Bronchial epithelial cell (primary cell): ENCODE results near the gene CALHM2. TPM values are rescaled to one million over a fixed set of nuclear protein-coding genes. Genes with fewer than 3 reads are reported as not detected.
"Not testable (repeated sequence)": the region's sequence is repeated elsewhere in the genome, so short reads cannot be mapped to it uniquely, and the experiment has no call there.

Experiments used
- DNase-seq: peaks from one replicate; pipeline ENCODE4 v3.0.0-alpha.2; 2010; ENCODE audit warnings: low read depth
- FAIRE-seq: peaks from 2 replicates; lab custom pipeline; 2011; peaks lifted over from hg19 to GRCh38; lab: Jason Lieb, UNC
- H3K27me3 ChIP-seq: 2 replicates; pipeline ENCODE4 v1.5.1; 2011; ENCODE audit warnings: low read length; ENCODE audit not compliant: control insufficient read depth, insufficient read depth
- H3K36me3 ChIP-seq: 2 replicates; pipeline ENCODE4 v1.5.1; 2011; ENCODE audit warnings: low read length; ENCODE audit not compliant: control insufficient read depth, insufficient read depth
- H3K4me3 ChIP-seq: 2 replicates; pipeline ENCODE4 v1.5.1; 2011; ENCODE audit warnings: mild to moderate bottlenecking, low read depth, low read length, control low read depth
- CTCF ChIP-seq: IDR thresholded peaks from 2 replicates; pipeline ENCODE4 v1.5.1; 2011; ENCODE audit warnings: mild to moderate bottlenecking, moderate library complexity, low read length, control low read depth, inconsistent platforms; ENCODE audit not compliant: insufficient read depth, severe bottlenecking
- total RNA-seq: library from RNA; depleted of rRNA; stranded (reverse); fragments of >200 nt; gene quantifications from 2 replicates; pipeline ENCODE4 v1.2.1, GENCODE V29; 2014

Gene CALHM2
- total RNA-seq, 1 donor from 2014 or later = 0.53 TPM

GRCh38 chr10:103491729-103492364 is 39.7 kb upstream of the CALHM2 start:
- FAIRE-seq = no peak
- H3K36me3 ChIP-seq = no peaks in the 10 kb centered on the region
- TF ChIP-seq CTCF = no peak
- H3K4me3 ChIP-seq = no peak overlapping the region
- peaks cover 9% of the 10 kb centered on the region for H3K27me3 ChIP-seq
- DNase-seq = peak; percentile 88

GRCh38 chr10:103490986-103491314 is 38.8 kb upstream of the CALHM2 start:
- peaks cover 9% of the 10 kb centered on the region for H3K27me3 ChIP-seq
- H3K36me3 ChIP-seq = no peaks in the 10 kb centered on the region
- DNase-seq (no peak), FAIRE-seq (no peak)
- no peak for TF ChIP-seq CTCF
- no peak overlapping the region for H3K4me3 ChIP-seq

GRCh38 chr10:103487410-103487708 is 35.2 kb upstream of the CALHM2 start:
- Histone ChIP-seq H3K27me3 (no peaks in the 10 kb centered on the region), H3K36me3 (no peaks in the 10 kb centered on the region), H3K4me3 (no peak overlapping the region)
- no peak for DNase-seq
- FAIRE-seq = no peak
- no peak for TF ChIP-seq CTCF

- not testable (repeated sequence) for FAIRE-seq, H3K27me3 ChIP-seq, H3K4me3 ChIP-seq, H3K36me3 ChIP-seq, DNase-seq
Measured at GRCh38 chr10:103486635-103487409, 34.7 kb upstream of the CALHM2 start.

GRCh38 chr10:103481974-103482531 is 29.9 kb upstream of the CALHM2 start:
- no peak for FAIRE-seq
- TF ChIP-seq CTCF = peak; percentile 69
- Histone ChIP-seq H3K4me3 (no peak overlapping the region), H3K27me3 (no peaks in the 10 kb centered on the region), H3K36me3 (no peaks in the 10 kb centered on the region)
- peak; percentile 71 for DNase-seq

- no peak for FAIRE-seq
- Histone ChIP-seq H3K27me3 (no peaks in the 10 kb centered on the region), H3K4me3 (no peak overlapping the region), H3K36me3 (no peaks in the 10 kb centered on the region)
- no peak for DNase-seq
- no peak for TF ChIP-seq CTCF
Measured at GRCh38 chr10:103480521-103480920, 28.4 kb upstream of the CALHM2 start.
